SK-N-SH treated with all-trans-retinoic acid at 6 μM for 48 hours (cell line): ENCODE results near the gene DPP6.

ENCODE experiments used
- ATAC-seq: fragments of 200-7000 bp; cut with Tn5 transposase; 3 replicates; pipeline ENCODE4 v1.9.1; 2020; ENCODE audit warnings: mild to moderate bottlenecking, moderate library complexity
- ARNTL ChIP-seq: fragments of 450-650 bp; formaldehyde crosslinking; IDR thresholded peaks from 2 replicates; pipeline ENCODE4 v1.5.0; 2020; ENCODE audit warnings: low read depth, mild to moderate bottlenecking, moderate library complexity, borderline replicate concordance
- BACH2 ChIP-seq: fragments of 250-450 bp; sonication (Bioruptor Pico); IDR thresholded peaks from 2 replicates; pipeline ENCODE4 v1.9.0; 2021; ENCODE audit warnings: mild to moderate bottlenecking, borderline replicate concordance
- CSDC2 ChIP-seq: fragments of 250-450 bp; sonication (Bioruptor Pico); IDR thresholded peaks from 2 replicates; pipeline ENCODE4 v1.5.0; 2020; ENCODE audit warnings: mild to moderate bottlenecking, moderate library complexity
- ISL1 ChIP-seq: fragments of 250-450 bp; sonication (Bioruptor Pico); IDR thresholded peaks from 2 replicates; pipeline ENCODE4 v2.1.2; 2022; ENCODE audit warnings: mild to moderate bottlenecking, moderate library complexity
- OSR1 ChIP-seq: fragments of 250-450 bp; sonication (Bioruptor Pico); IDR thresholded peaks from 2 replicates; pipeline ENCODE4 v1.8.0; 2022; ENCODE audit warnings: moderate library complexity, mild to moderate bottlenecking, inconsistent platforms
- PPARA ChIP-seq: fragments of 250-450 bp; sonication (Bioruptor Pico); IDR thresholded peaks from 2 replicates; pipeline ENCODE4 v1.5.0; 2020; ENCODE audit warnings: mild to moderate bottlenecking, borderline replicate concordance
- RARB ChIP-seq: fragments of 250-450 bp; sonication (Bioruptor Pico); IDR thresholded peaks from 2 replicates; pipeline ENCODE4 v1.8.0; 2021; ENCODE audit warnings: mild to moderate bottlenecking, moderate library complexity
- SNAI2 ChIP-seq: fragments of 250-450 bp; sonication (Bioruptor Pico); IDR thresholded peaks from 2 replicates; pipeline ENCODE4 v1.5.0; 2020; ENCODE audit warnings: mild to moderate bottlenecking, moderate library complexity
- TCF4 ChIP-seq: fragments of 250-450 bp; sonication (Bioruptor Pico); IDR thresholded peaks from 2 replicates; pipeline ENCODE4 v1.8.0; 2021; ENCODE audit warnings: mild to moderate bottlenecking, moderate library complexity, borderline replicate concordance
- TOX ChIP-seq: fragments of 250-450 bp; sonication (Bioruptor Pico); IDR thresholded peaks from 2 replicates; pipeline ENCODE4 v1.8.0; 2021; ENCODE audit warnings: mild to moderate bottlenecking, moderate library complexity, borderline replicate concordance
- ZFP30 ChIP-seq: fragments of 450-650 bp; formaldehyde crosslinking; IDR thresholded peaks from 2 replicates; pipeline ENCODE4 v1.5.0; 2022; ENCODE audit warnings: mild to moderate bottlenecking, moderate library complexity
- ZNF565 ChIP-seq: fragments of 450-650 bp; formaldehyde crosslinking; conservative IDR thresholded peaks from 2 replicates; pipeline ENCODE4 v1.5.0; 2020; ENCODE audit warnings: low read depth, mild to moderate bottlenecking, moderate library complexity
- ZNF70 ChIP-seq: fragments of 450-650 bp; formaldehyde crosslinking; IDR thresholded peaks from 2 replicates; pipeline ENCODE4 v1.5.0; 2020; ENCODE audit warnings: mild to moderate bottlenecking, moderate library complexity
- ZNF8 ChIP-seq: fragments of 450-650 bp; formaldehyde crosslinking; IDR thresholded peaks from 2 replicates; pipeline ENCODE4 v1.5.0; 2020; ENCODE audit warnings: mild to moderate bottlenecking, moderate library complexity
- TF ChIP-seq, protein P1 (sequence below): fragments of 250-450 bp; sonication (Bioruptor Pico); IDR thresholded peaks from 2 replicates; pipeline ENCODE4 v1.8.0; 2020; ENCODE audit warnings: mild to moderate bottlenecking, moderate library complexity, borderline replicate concordance
- TF ChIP-seq, protein P2 (sequence below): fragments of 250-450 bp; sonication (Bioruptor Pico); IDR thresholded peaks from 2 replicates; pipeline ENCODE4 v1.5.1; 2020; ENCODE audit warnings: low read depth, mild to moderate bottlenecking, moderate library complexity
- TF ChIP-seq, protein P3 (sequence below): fragments of 250-450 bp; sonication (Bioruptor Pico); IDR thresholded peaks from 2 replicates; pipeline ENCODE4 v1.8.0; 2021; ENCODE audit warnings: low read depth, mild to moderate bottlenecking, moderate library complexity, borderline replicate concordance
- TF ChIP-seq, protein P4 (sequence below): fragments of 250-450 bp; sonication (Bioruptor Pico); IDR thresholded peaks from 2 replicates; pipeline ENCODE4 v1.5.0; 2020; ENCODE audit warnings: mild to moderate bottlenecking, moderate library complexity
- TF ChIP-seq, protein P5 (sequence below): fragments of 250-450 bp; sonication (Bioruptor Pico); IDR thresholded peaks from 2 replicates; pipeline ENCODE4 v1.5.1; 2021; ENCODE audit warnings: mild to moderate bottlenecking, moderate library complexity

DPP6 gene

DNA sequence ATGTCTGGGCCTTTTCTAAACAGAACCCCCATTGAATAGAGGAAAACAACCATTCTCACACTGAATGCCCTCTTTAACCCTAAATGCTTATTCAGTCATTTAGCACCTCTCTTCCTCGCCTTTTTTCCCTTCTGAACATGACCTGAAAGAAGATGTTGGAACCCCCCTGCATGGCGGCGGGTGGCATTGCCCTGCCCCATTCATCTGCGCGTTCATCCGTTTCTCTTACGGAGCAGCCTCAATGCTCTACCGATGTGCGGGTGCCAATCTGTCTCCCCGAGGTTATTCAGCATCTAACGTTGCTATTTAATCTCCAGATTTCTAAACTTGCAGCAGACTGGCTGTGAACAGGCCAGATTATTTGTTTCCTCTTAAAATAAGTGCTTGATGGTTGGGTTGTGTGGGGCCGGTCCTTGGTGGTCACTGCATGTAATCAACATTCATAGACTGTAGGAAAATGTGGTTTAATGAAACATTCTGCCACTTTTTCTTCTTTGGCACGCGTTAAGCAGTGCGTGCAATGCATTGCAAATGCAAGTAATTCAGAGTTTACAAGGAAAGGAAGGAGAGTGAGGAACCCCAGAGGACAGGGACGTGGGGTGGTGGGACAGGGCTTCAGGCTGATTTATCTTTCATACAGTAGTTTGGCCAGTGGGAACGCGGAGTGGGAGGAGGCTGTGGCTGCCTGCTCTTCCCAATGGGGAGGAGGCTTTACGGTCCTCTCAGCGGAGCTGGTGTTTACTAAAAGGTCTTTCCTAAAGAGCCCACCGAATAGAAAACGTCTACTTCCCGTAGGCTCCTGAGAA, 286.7 kb downstream of the DPP6 start (continued):
- TF ChIP-seq, protein P1, sequence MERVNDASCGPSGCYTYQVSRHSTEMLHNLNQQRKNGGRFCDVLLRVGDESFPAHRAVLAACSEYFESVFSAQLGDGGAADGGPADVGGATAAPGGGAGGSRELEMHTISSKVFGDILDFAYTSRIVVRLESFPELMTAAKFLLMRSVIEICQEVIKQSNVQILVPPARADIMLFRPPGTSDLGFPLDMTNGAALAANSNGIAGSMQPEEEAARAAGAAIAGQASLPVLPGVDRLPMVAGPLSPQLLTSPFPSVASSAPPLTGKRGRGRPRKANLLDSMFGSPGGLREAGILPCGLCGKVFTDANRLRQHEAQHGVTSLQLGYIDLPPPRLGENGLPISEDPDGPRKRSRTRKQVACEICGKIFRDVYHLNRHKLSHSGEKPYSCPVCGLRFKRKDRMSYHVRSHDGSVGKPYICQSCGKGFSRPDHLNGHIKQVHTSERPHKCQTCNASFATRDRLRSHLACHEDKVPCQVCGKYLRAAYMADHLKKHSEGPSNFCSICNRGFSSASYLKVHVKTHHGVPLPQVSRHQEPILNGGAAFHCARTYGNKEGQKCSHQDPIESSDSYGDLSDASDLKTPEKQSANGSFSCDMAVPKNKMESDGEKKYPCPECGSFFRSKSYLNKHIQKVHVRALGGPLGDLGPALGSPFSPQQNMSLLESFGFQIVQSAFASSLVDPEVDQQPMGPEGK (CRISPR knock-in tag): no peak
- no peak for TF ChIP-seq ARNTL

DNA sequence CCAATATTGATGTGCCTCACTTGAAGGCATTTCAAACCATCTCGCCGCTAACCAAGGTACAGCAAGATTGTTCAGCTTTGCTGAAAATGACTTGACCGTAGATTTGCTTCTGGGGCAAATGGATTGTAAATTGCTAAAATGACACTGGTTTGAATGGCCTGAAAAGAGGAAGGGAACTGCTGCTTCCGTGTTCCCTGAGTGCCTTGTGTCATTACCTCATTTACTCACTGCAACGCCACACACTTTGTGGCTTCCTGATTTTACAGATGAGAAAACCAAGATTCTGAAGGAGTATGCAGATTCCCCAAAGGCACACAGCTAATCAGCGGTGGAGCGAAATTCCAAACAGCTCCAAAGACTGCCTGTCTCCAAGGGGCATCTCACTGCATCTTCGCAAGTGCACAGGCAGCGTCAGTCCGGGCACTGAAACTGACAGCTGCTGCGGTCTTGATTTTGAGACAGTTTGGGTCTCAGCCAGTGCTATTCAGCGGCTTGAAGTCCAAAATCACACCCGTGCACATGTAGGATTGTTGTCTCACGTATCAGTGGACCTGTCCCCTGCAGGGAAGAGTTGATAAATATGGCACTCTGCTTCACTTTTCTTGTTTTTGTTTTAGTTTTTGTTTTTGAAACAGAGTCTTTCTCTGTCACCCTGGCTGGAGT, 290.9 kb downstream of the DPP6 start:
- no peak for ATAC-seq
- no peak for TF ChIP-seq SNAI2 (CRISPR knock-in tag)
- TF ChIP-seq PPARA (CRISPR knock-in tag): no peak
- no peak for TF ChIP-seq ZFP30 (CRISPR knock-in tag)
- no peak for TF ChIP-seq TOX
- TF ChIP-seq, protein P2, sequence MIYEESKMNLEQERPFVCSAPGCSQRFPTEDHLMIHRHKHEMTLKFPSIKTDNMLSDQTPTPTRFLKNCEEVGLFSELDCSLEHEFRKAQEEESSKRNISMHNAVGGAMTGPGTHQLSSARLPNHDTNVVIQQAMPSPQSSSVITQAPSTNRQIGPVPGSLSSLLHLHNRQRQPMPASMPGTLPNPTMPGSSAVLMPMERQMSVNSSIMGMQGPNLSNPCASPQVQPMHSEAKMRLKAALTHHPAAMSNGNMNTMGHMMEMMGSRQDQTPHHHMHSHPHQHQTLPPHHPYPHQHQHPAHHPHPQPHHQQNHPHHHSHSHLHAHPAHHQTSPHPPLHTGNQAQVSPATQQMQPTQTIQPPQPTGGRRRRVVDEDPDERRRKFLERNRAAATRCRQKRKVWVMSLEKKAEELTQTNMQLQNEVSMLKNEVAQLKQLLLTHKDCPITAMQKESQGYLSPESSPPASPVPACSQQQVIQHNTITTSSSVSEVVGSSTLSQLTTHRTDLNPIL (CRISPR knock-in tag): no peak
- TF ChIP-seq, all 23 proteins: peak for 0

DNA sequence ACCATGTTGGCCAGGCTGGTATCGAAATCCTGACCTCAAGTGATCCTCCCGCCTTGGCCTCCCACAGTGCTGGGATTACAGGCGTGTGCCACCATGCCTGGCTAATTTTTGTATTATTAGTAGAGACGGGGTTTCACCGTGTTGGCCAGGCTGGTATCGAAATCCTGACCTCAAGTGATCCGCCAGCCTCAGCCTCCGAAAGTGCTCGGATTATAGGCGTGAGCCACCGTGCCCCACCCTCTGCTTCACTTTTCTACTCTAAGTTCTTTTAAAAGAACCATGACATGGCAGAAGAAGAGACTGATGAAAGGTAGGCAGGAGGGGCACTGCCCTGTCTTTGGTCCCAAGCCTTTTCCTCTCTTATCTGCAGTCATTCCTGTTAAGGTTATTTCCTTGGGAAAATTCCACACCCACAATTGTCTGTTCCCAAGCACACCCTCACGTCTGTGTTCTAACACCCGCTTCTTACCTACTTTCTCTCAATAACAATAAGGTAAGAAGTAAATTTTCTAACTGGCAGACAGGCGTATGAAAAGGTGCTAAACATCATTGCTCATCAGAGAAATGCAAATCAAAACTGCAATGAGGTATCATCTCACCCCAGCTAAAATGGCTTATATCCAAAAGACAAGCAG, 291.7 kb downstream of the DPP6 start:
- TF ChIP-seq ZNF70 (CRISPR knock-in tag) (no peak), CSDC2 (CRISPR knock-in tag) (no peak), RARB (CRISPR knock-in tag) (no peak), PPARA (CRISPR knock-in tag) (no peak), ZNF8 (CRISPR knock-in tag) (no peak), BACH2 (no peak), TCF4 (CRISPR knock-in tag) (no peak), ARNTL (no peak), ISL1 (CRISPR knock-in tag) (no peak), OSR1 (CRISPR knock-in tag) (no peak)
- TF ChIP-seq, protein P3, sequence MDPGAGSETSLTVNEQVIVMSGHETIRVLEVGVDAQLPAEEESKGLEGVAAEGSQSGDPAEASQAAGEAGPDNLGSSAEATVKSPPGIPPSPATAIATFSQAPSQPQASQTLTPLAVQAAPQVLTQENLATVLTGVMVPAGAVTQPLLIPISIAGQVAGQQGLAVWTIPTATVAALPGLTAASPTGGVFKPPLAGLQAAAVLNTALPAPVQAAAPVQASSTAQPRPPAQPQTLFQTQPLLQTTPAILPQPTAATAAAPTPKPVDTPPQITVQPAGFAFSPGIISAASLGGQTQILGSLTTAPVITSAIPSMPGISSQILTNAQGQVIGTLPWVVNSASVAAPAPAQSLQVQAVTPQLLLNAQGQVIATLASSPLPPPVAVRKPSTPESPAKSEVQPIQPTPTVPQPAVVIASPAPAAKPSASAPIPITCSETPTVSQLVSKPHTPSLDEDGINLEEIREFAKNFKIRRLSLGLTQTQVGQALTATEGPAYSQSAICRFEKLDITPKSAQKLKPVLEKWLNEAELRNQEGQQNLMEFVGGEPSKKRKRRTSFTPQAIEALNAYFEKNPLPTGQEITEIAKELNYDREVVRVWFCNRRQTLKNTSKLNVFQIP: no peak
- TF ChIP-seq, protein P4, sequence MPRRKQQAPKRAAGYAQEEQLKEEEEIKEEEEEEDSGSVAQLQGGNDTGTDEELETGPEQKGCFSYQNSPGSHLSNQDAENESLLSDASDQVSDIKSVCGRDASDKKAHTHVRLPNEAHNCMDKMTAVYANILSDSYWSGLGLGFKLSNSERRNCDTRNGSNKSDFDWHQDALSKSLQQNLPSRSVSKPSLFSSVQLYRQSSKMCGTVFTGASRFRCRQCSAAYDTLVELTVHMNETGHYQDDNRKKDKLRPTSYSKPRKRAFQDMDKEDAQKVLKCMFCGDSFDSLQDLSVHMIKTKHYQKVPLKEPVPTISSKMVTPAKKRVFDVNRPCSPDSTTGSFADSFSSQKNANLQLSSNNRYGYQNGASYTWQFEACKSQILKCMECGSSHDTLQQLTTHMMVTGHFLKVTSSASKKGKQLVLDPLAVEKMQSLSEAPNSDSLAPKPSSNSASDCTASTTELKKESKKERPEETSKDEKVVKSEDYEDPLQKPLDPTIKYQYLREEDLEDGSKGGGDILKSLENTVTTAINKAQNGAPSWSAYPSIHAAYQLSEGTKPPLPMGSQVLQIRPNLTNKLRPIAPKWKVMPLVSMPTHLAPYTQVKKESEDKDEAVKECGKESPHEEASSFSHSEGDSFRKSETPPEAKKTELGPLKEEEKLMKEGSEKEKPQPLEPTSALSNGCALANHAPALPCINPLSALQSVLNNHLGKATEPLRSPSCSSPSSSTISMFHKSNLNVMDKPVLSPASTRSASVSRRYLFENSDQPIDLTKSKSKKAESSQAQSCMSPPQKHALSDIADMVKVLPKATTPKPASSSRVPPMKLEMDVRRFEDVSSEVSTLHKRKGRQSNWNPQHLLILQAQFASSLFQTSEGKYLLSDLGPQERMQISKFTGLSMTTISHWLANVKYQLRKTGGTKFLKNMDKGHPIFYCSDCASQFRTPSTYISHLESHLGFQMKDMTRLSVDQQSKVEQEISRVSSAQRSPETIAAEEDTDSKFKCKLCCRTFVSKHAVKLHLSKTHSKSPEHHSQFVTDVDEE: no peak
- ATAC-seq: no peak

DNA sequence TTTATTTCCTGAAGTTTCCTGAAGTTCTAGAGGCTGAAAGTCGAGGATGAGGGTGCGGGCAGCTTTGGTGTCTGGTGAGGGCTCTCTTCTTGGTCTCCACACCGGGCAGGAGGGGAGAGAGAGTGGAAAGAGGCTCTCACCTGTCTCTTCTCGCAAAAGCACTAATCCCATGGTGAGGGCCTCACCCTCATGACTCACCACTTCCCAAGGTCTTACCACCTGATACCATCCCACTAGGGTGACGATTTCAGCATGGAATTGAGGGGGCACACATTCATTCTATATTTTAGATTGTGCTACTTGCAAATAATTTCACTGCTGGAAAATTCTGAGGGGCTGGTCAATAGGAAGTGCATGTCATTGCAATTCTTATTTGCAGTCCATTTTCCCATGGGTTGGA, 292.9 kb downstream of the DPP6 start:
- no peak for TF ChIP-seq ZNF565 (CRISPR knock-in tag)
- TF ChIP-seq, protein P5, sequence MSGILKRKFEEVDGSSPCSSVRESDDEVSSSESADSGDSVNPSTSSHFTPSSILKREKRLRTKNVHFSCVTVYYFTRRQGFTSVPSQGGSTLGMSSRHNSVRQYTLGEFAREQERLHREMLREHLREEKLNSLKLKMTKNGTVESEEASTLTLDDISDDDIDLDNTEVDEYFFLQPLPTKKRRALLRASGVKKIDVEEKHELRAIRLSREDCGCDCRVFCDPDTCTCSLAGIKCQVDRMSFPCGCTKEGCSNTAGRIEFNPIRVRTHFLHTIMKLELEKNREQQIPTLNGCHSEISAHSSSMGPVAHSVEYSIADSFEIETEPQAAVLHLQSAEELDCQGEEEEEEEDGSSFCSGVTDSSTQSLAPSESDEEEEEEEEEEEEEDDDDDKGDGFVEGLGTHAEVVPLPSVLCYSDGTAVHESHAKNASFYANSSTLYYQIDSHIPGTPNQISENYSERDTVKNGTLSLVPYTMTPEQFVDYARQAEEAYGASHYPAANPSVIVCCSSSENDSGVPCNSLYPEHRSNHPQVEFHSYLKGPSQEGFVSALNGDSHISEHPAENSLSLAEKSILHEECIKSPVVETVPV: no peak
- no peak for TF ChIP-seq ISL1 (CRISPR knock-in tag)
- no peak for TF ChIP-seq RARB (CRISPR knock-in tag)
- TF ChIP-seq ZNF70 (CRISPR knock-in tag): no peak

More for the DNA sequence above, 292.9 kb downstream of the DPP6 start:
- ATAC-seq: no peak
